DOHH2 (cell line): Measurements from ENCODE around the gene RNU1-4.
A peak's percentile ranks its signal among the peaks of the same experiment; 100 is the strongest.
"Not testable (repeated sequence)": the region's sequence is repeated elsewhere in the genome, so short reads cannot be mapped to it uniquely, and the experiment has no call there.

Experiments
- H3F3A ChIP-seq: fragments of 200-600 bp; sonication (generic), shearing (Covaris generic); 2 replicates; pipeline ENCODE4 v1.6.0; 2016; ENCODE audit warnings: antibody characterized with exemption, mild to moderate bottlenecking; ENCODE audit not compliant: control insufficient read depth, insufficient read depth
- H3K27ac ChIP-seq: fragments of 200-600 bp; sonication (generic); 2 replicates; pipeline ENCODE4 v1.5.1; 2014; ENCODE audit warnings: low read depth, mild to moderate bottlenecking, low read length, moderate library complexity
- H3K27me3 ChIP-seq: fragments of 200-600 bp; sonication (generic); 2 replicates; pipeline ENCODE4 v1.6.1; 2014; ENCODE audit warnings: mild to moderate bottlenecking, low read length, mixed read lengths; ENCODE audit not compliant: control insufficient read depth
- H3K36me3 ChIP-seq: fragments of 200-600 bp; sonication (generic); 2 replicates; pipeline ENCODE4 v1.6.1; 2014; ENCODE audit warnings: mild to moderate bottlenecking, low read length, moderate library complexity, mixed read lengths; ENCODE audit not compliant: control insufficient read depth
- H3K4me1 ChIP-seq: fragments of 200-600 bp; sonication (generic); 2 replicates; pipeline ENCODE4 v1.6.1; 2014; ENCODE audit warnings: mild to moderate bottlenecking, low read length, mixed read lengths; ENCODE audit not compliant: control insufficient read depth
- H3K4me2 ChIP-seq: fragments of 200-600 bp; sonication (generic); 2 replicates; pipeline ENCODE4 v1.6.0; 2014; ENCODE audit warnings: mild to moderate bottlenecking, low read length, moderate library complexity
- H3K4me3 ChIP-seq: fragments of 200-600 bp; sonication (generic); 2 replicates; pipeline ENCODE4 v1.5.1; 2014; ENCODE audit warnings: mild to moderate bottlenecking, low read length, mixed read lengths
- H3K79me2 ChIP-seq: fragments of 200-600 bp; sonication (generic); 2 replicates; pipeline ENCODE4 v1.6.1; 2014; ENCODE audit warnings: mild to moderate bottlenecking, low read length, mixed read lengths; ENCODE audit not compliant: control insufficient read depth
- H3K9me2 ChIP-seq: fragments of 200-600 bp; sonication (generic); replicated peaks from 2 replicates; pipeline ENCODE4 v1.6.1; 2014; ENCODE audit warnings: mild to moderate bottlenecking, low read length, mixed read lengths; ENCODE audit not compliant: control insufficient read depth
- H3K9me3 ChIP-seq: fragments of 200-600 bp; sonication (generic); 2 replicates; pipeline ENCODE4 v1.6.1; 2014; ENCODE audit warnings: antibody characterized with exemption, low read length, mixed read lengths; ENCODE audit not compliant: control insufficient read depth, insufficient read depth
- H4K20me1 ChIP-seq: fragments of 200-600 bp; sonication (generic); 2 replicates; pipeline ENCODE4 v1.6.0; 2014; ENCODE audit warnings: low read depth, mild to moderate bottlenecking, antibody characterized with exemption, low read length, moderate library complexity; ENCODE audit not compliant: control insufficient read depth, insufficient read depth

RNU1-4 gene

GRCh38 chr1:16740047-16740964 lies at the start of gene RNU1-4:
Gene RNU1-4 (plus strand): TSS chr1:16740516.
- H3K27me3 ChIP-seq, H3K9me3 ChIP-seq, H3K27ac ChIP-seq, H4K20me1 ChIP-seq, H3K4me2 ChIP-seq, H3K4me3 ChIP-seq, H3K36me3 ChIP-seq, H3K79me2 ChIP-seq, H3K4me1 ChIP-seq, H3F3A ChIP-seq, H3K9me2 ChIP-seq: not testable (repeated sequence)

DNA sequence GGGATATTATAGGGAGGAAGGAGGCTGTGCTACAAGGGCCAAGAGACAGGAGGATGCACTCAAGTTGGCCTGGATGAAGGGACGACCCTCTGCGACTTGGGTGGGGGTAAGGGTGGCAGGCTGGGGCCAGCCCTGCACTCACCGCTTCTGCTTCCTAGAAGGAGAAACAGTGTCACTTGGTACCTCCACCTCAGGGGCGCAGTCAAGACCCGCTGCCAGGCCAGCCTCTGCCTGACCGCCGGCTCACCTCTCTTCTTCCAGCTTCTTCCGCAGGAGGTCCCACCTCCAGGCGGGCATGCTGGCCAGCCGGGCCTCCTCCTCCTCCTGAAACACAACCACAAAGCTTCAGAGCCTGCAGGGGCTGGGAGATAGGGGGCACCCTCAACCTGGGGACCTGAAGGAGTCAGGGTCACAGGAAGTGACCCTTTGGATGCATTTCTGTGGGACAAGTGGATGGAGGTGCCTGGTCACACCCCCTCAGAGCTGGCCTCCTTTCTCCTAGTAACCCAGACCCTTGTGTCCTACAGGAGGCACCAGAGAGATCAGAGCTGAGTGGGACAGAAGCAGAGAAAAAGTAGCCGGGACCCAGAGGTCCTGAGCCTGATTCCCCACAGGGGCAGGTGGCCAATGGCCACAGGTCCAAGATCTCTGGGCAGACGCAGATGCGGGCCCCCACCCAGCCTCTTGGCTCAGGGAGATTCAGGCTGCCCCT lies 49.2 kb upstream of the RNU1-4 start:
- H3K79me2 ChIP-seq, H3K4me3 ChIP-seq, H4K20me1 ChIP-seq, H3K4me1 ChIP-seq, H3K27ac ChIP-seq, H3K27me3 ChIP-seq, H3K4me2 ChIP-seq, H3K36me3 ChIP-seq, H3K9me3 ChIP-seq, H3F3A ChIP-seq, H3K9me2 ChIP-seq: not testable (repeated sequence)

DNA sequence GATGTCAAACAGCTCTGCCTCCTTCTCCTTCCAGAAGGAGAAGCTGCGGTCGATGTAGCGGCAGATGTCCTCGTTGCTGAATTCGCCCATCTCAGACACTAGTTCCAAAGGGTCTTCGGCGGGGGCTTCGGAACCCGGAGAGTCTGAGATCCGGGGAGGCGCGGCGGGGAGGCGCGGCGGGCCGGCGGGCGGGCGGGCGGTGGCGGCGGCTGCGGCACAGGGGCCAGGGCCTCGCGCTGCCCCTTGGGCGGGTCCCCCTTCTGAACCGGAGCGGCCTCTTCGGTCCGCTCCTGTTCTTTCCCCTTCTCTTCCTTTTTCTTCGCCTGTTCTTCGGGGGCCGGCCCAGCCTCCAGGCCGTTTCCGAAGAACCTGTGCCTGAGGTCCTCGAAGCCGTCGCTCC lies 48.0 kb upstream of the RNU1-4 start:
- H3K36me3 ChIP-seq, H3K9me2 ChIP-seq, H3K4me3 ChIP-seq, H3K4me2 ChIP-seq, H3K4me1 ChIP-seq, H4K20me1 ChIP-seq, H3K9me3 ChIP-seq, H3K27me3 ChIP-seq, H3K27ac ChIP-seq, H3K79me2 ChIP-seq, H3F3A ChIP-seq: not testable (repeated sequence)

GRCh38 chr1:16692717-16693448 lies 47.4 kb upstream of the RNU1-4 start:
- not testable (repeated sequence) for H4K20me1 ChIP-seq, H3K9me3 ChIP-seq, H3K4me1 ChIP-seq

DNA sequence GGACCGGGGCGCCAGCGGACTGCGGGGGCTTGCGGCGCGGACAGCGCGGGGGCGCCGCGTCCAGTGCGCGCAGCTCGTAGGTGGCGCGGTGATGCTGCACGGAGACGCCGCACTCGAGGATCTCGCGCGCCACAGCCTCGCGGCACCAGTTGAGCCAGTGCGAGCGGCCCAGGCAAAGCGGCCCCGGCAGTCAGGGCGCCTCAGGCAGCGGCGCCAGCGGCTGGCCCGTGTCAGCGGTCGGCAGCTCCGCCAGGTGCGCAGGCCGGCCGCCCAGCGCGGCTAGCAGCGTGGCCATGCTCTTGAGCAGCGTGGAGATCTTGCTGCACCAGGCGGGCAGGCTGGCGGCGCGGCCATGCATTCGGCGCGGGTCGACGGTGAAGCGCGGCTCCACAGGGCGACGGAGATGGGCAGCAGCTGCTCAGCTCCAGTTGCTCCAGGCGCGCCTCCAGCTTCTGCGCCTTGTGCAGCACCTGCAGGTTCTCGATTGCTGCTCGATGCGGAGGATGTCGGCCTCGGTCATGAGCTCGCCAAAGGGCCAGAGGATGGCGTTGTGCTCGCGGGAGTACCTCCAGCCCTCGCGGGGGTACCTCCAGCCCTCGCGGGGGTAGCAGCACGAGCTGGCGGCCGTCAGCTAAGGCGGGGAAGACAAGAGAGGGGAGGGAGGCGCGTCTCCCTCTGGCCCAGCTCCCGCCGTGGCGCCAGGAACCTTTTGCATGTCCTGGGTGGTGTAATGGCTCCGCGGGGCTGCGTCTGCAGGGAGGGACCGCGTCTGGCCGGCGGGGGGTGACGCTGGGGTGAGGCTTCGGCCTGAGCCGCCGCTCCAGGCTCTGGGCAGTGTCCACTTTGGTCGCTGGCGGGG lies 46.6 kb upstream of the RNU1-4 start:
- not testable (repeated sequence) for H3K9me2 ChIP-seq, H4K20me1 ChIP-seq, H3K79me2 ChIP-seq, H3K27ac ChIP-seq, H3K9me3 ChIP-seq, H3K4me3 ChIP-seq, H3K36me3 ChIP-seq, H3K4me1 ChIP-seq, H3K27me3 ChIP-seq, H3K4me2 ChIP-seq, H3F3A ChIP-seq

More at GRCh38 chr1:16692717-16693448, 47.4 kb upstream of the RNU1-4 start:
- H3K36me3 ChIP-seq, H3K4me2 ChIP-seq, H3K27me3 ChIP-seq, H3K9me2 ChIP-seq, H3K4me3 ChIP-seq, H3K27ac ChIP-seq, H3F3A ChIP-seq, H3K79me2 ChIP-seq: not testable (repeated sequence)

DNA sequence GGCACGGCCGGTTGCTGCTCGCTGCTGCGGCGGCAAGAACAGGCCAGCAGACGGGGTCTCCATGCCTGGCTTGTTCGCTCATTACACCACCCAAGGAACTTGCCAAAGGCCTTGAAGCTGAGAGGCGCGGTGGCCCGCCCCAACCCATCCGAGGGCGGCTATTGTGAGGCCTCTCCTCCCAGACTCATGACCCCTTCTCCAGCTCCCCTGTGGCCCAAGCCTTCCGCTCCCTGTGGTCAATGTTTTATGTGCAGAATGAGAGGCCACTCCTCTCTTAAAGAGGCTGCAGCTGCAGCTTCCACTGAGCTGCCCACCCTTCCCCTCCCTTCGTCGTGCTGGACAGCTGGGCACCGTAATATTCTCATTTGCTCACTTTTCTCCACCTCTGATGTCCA lies 46.0 kb upstream of the RNU1-4 start:
- not testable (repeated sequence) for H3K4me2 ChIP-seq, H3K27me3 ChIP-seq, H3F3A ChIP-seq, H3K4me3 ChIP-seq, H3K36me3 ChIP-seq, H3K79me2 ChIP-seq, H4K20me1 ChIP-seq, H3K9me2 ChIP-seq, H3K9me3 ChIP-seq, H3K4me1 ChIP-seq, H3K27ac ChIP-seq

DNA sequence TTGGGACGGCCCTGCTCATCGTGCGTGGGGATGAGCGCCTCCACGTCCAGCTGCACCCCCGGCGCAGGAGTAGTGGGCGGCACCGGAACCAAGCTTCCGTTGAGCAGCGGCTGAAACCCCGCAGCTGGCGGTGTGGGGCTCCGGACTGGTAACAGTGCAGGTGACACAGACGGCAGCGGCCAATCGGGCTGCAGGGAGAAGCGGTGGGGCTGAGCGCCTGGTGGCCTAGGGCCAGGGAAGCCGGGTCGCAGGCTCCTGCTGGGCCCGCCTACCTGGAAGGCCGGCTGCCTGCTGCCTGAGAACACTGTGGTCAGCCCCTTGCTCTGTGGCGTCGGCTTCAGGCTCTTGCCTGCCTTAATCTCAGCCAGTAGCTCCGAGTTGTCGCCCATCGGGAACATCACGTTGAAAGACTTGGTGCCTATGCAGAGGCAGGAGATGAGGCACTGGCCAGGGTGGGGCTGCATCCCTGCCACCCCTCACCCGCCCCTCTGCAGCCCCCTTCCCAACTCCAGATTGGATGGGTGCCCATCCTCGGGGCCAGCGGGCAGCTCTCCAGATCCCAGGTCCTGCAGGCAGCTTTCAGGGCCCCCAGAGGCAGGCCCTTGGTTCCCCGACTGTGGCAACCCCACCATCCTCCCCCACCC lies 43.7 kb upstream of the RNU1-4 start:
- H3K9me3 ChIP-seq, H3K9me2 ChIP-seq, H4K20me1 ChIP-seq, H3K36me3 ChIP-seq, H3K4me3 ChIP-seq, H3K79me2 ChIP-seq, H3K27me3 ChIP-seq, H3K27ac ChIP-seq, H3K4me1 ChIP-seq, H3F3A ChIP-seq: not testable (repeated sequence)
- H3K4me2 ChIP-seq: peak overlapping the region; percentile 30
